MV-4-11 (cell line): Measurements from ENCODE around the gene RP2.

Source experiments
- DNase-seq: peaks from one replicate; lab custom pipeline; 2025; lab: John Stamatoyannopoulos, UW

The RP2 gene

GRCh38 chrX:46844913-46845312, 8.1 kb downstream of the RP2 start:
- DNase-seq = no peak

GRCh38 chrX:46849933-46850332, 13.1 kb downstream of the RP2 start:
- no peak for DNase-seq

- no peak for DNase-seq
Observed at GRCh38 chrX:46850771-46851170, 13.9 kb downstream of the RP2 start.

- DNase-seq = no peak
Observed at GRCh38 chrX:46856483-46856882, 19.6 kb downstream of the RP2 start.

- no peak for DNase-seq
Observed at GRCh38 chrX:46860557-46860956, 23.7 kb downstream of the RP2 start.

GRCh38 chrX:46863072-46863471, 26.2 kb downstream of the RP2 start:
- DNase-seq = no peak

- no peak for DNase-seq
Observed at GRCh38 chrX:46864606-46865005, 27.8 kb downstream of the RP2 start.

- peak; percentile 61 for DNase-seq
Observed at GRCh38 chrX:46865281-46865680, 28.4 kb downstream of the RP2 start.

- DNase-seq = no peak
Observed at GRCh38 chrX:46866726-46867125, 29.9 kb downstream of the RP2 start.

GRCh38 chrX:46873746-46874145, 36.9 kb downstream of the RP2 start:
- DNase-seq = no peak

GRCh38 chrX:46876901-46877300, 40.1 kb downstream of the RP2 start:
- no peak for DNase-seq

- DNase-seq = no peak
Observed at GRCh38 chrX:46882266-46882665, 45.4 kb downstream of the RP2 start.

GRCh38 chrX:46884799-46885198, 48.0 kb downstream of the RP2 start:
- no peak for DNase-seq

- DNase-seq = no peak
Observed at GRCh38 chrX:46898207-46898606, 61.4 kb downstream of the RP2 start.

GRCh38 chrX:46903458-46904242, 66.8 kb downstream of the RP2 start:
- peak; percentile 42 for DNase-seq

- no peak for DNase-seq
Observed at GRCh38 chrX:46904626-46905025, 67.8 kb downstream of the RP2 start.

- DNase-seq = no peak
Observed at GRCh38 chrX:46910415-46910814, 73.6 kb downstream of the RP2 start.

GRCh38 chrX:46912098-46912602, 75.3 kb downstream of the RP2 start, which contains the start of gene JADE3:
Gene JADE3 (plus strand): TSS chrX:46912421. CDS start chrX:46984895, 72,474 bp downstream.
- peak; percentile 42 for DNase-seq

GRCh38 chrX:46912603-46913491, 76.0 kb downstream of the RP2 start:
- no peak for DNase-seq

- no peak for DNase-seq
Observed at GRCh38 chrX:46913667-46914066, 76.8 kb downstream of the RP2 start.

- DNase-seq = no peak
Observed at GRCh38 chrX:46916273-46916672, 79.4 kb downstream of the RP2 start.

- no peak for DNase-seq
Observed at GRCh38 chrX:46917622-46918021, 80.8 kb downstream of the RP2 start.

- DNase-seq = no peak
Observed at GRCh38 chrX:46918434-46918833, 81.6 kb downstream of the RP2 start.
